SK-N-SH treated with all-trans-retinoic acid at 6 μM for 48 hours (cell line): ENCODE measurements around the gene SQOR.

Source experiments
- CREB5 ChIP-seq: fragments of 250-450 bp; sonication (Bioruptor Pico); IDR thresholded peaks from 2 replicates; pipeline ENCODE4 v1.5.1; 2020; ENCODE audit warnings: low read depth, mild to moderate bottlenecking, moderate library complexity
- CSDC2 ChIP-seq: fragments of 250-450 bp; sonication (Bioruptor Pico); IDR thresholded peaks from 2 replicates; pipeline ENCODE4 v1.5.0; 2020; ENCODE audit warnings: mild to moderate bottlenecking, moderate library complexity
- CSRNP3 ChIP-seq: fragments of 250-450 bp; sonication (Bioruptor Pico); IDR thresholded peaks from 2 replicates; pipeline ENCODE4 v1.5.1; 2021; ENCODE audit warnings: mild to moderate bottlenecking, moderate library complexity
- ESRRG ChIP-seq: fragments of 250-450 bp; sonication (Bioruptor Pico); IDR thresholded peaks from 2 replicates; pipeline ENCODE4 v1.6.1; 2021; ENCODE audit warnings: mild to moderate bottlenecking
- GLIS3 ChIP-seq: fragments of 250-450 bp; sonication (Bioruptor Pico); IDR thresholded peaks from 2 replicates; pipeline ENCODE4 v1.5.0; 2020; ENCODE audit warnings: mild to moderate bottlenecking, moderate library complexity
- OSR1 ChIP-seq: fragments of 250-450 bp; sonication (Bioruptor Pico); IDR thresholded peaks from 2 replicates; pipeline ENCODE4 v1.8.0; 2022; ENCODE audit warnings: moderate library complexity, mild to moderate bottlenecking, inconsistent platforms
- PPARA ChIP-seq: fragments of 250-450 bp; sonication (Bioruptor Pico); IDR thresholded peaks from 2 replicates; pipeline ENCODE4 v1.5.0; 2020; ENCODE audit warnings: mild to moderate bottlenecking, borderline replicate concordance
- SNAI2 ChIP-seq: fragments of 250-450 bp; sonication (Bioruptor Pico); IDR thresholded peaks from 2 replicates; pipeline ENCODE4 v1.5.0; 2020; ENCODE audit warnings: mild to moderate bottlenecking, moderate library complexity
- TSHZ2 ChIP-seq: fragments of 250-450 bp; sonication (Bioruptor Pico); IDR thresholded peaks from 2 replicates; pipeline ENCODE4 v1.5.0; 2020; ENCODE audit warnings: mild to moderate bottlenecking, moderate library complexity
- ZC3H10 ChIP-seq: fragments of 250-450 bp; sonication (Bioruptor Pico); IDR thresholded peaks from 2 replicates; pipeline ENCODE4 v1.5.1; 2021; ENCODE audit warnings: mild to moderate bottlenecking, moderate library complexity
- ZFP3 ChIP-seq: fragments of 250-450 bp; sonication (Bioruptor Pico); IDR thresholded peaks from 2 replicates; pipeline ENCODE4 v1.5.0; 2020; ENCODE audit warnings: mild to moderate bottlenecking, moderate library complexity
- ZFP30 ChIP-seq: fragments of 450-650 bp; formaldehyde crosslinking; IDR thresholded peaks from 2 replicates; pipeline ENCODE4 v1.5.0; 2022; ENCODE audit warnings: mild to moderate bottlenecking, moderate library complexity
- ZNF70 ChIP-seq: fragments of 450-650 bp; formaldehyde crosslinking; IDR thresholded peaks from 2 replicates; pipeline ENCODE4 v1.5.0; 2020; ENCODE audit warnings: mild to moderate bottlenecking, moderate library complexity
- ZNF8 ChIP-seq: fragments of 450-650 bp; formaldehyde crosslinking; IDR thresholded peaks from 2 replicates; pipeline ENCODE4 v1.5.0; 2020; ENCODE audit warnings: mild to moderate bottlenecking, moderate library complexity

- TF ChIP-seq ZNF70 (no peak), CSRNP3 (CRISPR knock-in tag) (no peak), OSR1 (CRISPR knock-in tag) (no peak), ZFP30 (CRISPR knock-in tag) (no peak), CREB5 (CRISPR knock-in tag) (no peak), CSDC2 (CRISPR knock-in tag) (no peak), TSHZ2 (CRISPR knock-in tag) (no peak), ZFP3 (CRISPR knock-in tag) (no peak), PPARA (CRISPR knock-in tag) (no peak), GLIS3 (CRISPR knock-in tag) (no peak), ESRRG (no peak), ZNF8 (no peak), ZC3H10 (no peak), SNAI2 (no peak)
These were observed 80.7 kb downstream of the SQOR start for GRCh38 chr15:45715528-45715927.
